ENCODE data around the gene ABI3.

Gene ABI3

DNA sequence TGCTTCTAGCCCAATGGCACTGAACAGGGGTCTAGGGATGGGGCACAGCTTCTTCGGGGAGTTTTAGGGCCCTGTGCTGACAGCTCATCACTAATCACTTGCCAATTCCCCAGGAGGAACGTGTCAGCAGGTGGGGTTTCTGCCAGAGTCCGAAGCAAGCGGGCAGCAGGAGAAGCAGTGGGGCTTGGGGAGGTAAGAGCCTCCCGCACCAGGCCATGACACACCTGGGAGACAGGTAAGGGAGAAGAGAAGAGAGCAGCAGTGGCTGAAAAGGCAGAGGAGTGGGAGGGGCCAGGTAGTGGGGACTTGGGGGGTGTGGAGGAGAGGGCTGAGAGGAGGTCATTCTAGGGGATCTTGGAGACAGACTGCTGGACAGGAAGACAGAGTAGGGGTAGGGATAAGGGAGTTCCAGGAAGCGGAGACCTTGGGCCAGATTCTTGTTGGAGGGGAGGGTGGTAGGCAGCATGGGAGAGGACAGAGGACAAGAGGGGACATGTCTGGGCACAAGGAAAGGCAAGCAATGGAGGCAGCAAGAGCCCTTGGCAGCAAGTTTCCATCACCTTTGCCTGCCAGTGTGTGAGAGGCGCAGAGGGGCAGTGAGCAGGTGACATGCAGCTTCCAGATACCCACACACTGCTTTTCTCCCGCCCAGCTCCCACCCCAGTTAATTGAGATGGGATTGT, 15.2 kb downstream of the ABI3 start:
- DNase-seq (ENCODE audit: low spot score): no peak

DNA sequence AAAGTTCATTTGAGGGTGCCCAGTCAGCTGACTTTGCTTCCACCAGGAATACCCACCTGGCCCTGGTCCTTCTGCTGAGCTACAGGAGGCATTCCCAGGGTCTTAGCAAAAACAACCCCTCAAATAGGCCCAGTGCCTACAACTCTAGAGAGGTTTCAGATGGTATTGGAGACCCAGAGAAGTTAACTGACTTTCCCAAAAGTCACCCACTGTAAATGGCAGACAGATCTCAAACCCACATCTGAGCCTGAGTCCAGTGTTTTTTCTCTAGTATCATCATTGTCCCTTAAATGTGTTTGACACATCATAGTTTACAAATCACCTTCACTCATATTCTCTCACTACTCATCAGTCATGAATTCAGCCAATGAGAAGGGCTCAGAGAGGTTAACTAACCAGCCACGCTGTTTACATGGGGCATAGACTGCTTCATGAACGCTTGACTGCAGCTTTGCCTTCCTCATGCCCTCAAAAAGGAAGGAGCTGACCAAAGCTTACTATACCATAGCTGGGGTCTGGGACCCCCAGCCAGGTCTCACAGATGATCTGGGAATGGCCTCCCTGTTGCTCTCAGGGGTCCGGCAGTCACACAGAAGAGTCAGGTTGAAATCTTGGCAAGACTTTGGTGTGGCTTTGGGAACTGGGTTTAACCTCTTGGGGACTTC, 16.4 kb downstream of the ABI3 start:
- DNase-seq (ENCODE audit: low spot score): no peak

DNA sequence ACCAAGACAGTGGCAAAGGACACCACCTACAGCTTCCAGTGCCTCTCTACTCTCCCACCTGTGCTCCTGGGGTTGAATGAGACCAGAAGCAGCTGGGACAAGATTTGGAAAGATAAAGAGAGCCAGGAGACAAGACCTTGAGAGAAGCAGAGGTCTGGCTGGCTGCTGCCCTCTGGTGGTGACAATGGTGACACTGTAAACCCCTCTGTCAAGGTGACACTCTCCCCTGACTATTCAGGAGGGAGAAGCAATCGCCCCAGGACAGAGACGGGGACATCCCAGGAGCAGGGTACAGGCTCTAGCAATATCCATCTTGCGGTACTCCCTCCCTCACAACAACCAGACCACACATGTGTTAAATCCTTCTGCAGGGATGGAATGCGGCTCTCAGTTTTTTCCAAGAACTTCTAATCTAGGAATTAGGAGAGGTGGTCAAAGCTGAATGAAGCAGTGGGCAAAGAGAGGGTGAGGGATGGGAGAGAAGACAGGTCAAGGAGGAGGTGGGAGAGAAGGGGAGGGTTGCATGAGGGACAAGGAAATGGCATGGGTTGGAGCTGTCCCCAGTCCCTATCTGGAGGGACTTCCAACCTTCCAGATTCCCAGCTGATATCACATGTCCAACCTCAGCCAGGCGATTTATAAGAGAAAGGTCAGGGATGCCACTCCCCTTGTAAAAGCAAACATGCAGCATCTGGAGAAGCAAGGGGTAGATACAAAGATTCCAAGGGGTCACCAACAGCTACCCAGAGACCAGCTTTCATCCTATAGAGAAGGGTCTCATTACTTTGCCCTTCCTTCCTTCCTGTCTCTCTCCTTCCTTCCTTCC, 17.1 kb downstream of the ABI3 start:
- peak; percentile 38 for DNase-seq (ENCODE audit: low spot score)

DNA sequence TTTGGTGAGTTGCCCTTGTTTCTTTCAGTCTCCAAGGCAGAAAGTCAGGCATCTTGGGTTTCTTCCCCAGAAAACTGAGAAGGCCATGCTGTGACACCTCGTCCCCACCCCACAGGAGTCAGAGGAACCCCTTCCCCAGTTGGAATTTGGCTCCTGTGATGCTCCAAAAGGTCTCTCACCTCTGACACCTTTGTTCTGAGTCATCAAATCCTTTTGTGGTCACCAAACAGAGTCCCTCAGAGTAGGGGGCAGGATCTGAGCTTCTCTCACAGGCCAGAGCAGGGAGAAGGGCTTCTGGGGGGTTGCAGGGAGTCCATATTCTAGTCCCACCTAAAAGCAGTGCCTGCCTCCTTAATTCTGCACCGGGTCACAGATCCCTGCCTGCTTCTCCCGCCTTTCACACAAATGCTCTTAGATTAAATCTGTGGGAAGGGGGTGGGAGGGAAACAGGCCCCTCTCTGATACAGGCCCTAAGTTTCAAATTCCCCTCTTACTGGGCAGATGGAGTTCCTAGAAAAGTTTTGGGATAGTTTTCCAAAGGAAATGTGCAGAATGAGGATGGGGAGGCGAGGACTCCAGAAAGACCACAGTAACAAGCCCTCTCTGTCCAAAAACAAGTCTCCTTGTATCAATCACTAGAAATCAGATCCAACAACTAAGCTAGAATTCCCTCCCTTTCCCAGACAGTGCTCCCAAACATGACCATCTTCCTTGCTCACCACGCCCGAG, 18.7 kb downstream of the ABI3 start:
- DNase-seq (ENCODE audit: low spot score): no peak

DNA sequence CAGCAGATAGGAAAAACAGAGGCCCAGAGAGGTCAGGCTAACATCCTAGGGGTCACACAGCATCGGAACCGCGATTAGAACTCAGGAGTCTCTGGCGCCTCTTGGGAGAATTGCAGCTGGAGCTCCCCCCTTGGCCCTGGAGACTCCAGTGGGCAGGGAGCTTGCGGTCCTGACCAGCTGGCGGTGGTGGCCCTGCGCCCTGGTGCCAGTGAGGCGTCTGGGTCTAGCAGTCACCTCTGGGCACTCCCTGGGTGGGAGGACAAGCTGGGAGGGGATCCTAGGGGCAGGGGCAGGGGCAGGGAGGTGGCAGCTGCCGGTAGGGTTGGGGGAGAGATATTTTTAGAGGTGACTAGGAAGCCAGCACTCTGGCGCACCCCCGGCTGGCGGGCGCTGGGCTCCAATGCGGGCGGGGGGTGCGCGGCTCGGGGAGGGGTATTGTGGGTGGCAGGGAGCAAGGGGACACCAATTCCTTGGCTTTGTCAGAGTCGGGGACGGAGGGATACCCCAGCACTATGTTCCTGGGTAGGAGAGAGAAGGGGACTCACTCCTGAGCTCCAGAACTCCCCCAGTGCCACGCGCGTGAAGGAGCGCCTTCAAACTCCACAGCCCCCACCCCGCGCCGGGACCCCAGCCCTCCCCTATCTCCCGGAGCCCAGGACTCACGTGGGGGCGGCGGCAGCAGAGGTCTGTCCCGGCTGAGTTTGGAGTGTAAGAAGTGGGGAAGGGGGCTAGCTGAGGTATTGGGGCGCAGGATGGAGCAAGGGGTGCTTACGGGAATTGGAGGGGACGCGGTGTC, 19.5 kb downstream of the ABI3 start:
- DNase-seq (ENCODE audit: low spot score): no peak

DNA sequence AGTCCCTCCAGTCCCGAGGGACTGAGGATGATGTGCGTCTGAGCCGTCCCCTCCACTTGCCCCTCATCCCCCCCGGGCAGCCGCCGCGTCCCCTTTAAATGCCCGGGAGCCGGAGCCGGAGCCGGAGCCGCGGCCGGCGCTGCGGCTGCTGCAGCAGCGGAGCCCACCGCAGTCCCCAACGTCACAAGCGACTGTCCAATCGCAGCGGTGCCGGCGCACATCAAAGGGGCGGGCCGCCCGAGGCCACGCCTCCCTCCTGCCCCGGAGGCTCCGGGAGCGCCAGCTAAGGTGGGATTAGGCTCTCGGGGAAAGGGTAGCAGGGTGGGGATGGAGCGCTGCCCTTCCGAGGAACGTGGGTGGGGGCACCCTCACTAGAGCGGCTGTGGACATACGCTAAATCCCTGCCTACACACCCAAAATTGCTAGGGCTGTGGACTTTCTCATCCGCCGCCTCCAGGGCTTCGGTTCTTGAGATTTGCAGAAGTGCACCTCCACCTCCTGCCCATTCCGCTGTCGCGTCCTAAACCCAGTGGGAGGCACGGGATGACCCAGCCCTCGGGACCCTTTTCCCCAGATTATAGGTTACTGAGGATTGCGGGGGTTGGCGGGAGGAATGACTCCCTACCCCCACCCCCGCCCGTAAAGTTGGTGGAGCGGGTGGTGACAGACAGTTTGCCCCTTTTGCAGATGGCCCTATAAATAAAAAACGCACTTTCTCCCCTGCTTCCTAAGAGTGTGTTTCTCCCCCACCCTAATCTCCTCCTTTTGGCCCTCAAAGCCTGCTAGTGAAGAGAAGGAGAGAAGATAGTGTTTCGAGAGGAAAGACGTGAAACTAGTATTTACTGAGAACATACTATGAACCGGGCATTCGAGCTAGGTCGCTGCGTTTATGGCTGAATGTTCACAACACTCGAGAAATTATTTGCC, 20.4 kb downstream of the ABI3 start, which contains the start of gene PHOSPHO1:
Gene PHOSPHO1 (minus strand): TSS at position 152 of the 927 bp plus-strand sequence. CDS start 4,096 bp downstream, outside the sequence.
- DNase-seq (ENCODE audit: low spot score): peak; percentile 67

DNA sequence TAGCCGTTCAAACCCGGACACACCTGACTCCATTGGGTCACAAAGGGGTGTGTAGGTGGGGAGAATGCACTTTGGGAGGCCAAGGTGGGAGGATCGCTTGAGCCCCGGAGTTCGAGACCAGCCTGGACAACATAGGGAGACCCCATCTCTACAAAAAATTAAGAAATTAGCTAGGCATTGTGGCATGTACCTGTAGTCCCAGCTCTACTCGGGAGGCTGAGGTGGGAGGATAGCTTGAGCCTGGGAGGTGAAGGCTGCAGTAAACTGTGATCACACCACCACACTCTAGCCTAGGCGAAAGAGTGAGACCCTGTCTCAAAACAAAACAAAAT, 21.0 kb downstream of the ABI3 start:
- DNase-seq (ENCODE audit: low spot score): no peak

DNA sequence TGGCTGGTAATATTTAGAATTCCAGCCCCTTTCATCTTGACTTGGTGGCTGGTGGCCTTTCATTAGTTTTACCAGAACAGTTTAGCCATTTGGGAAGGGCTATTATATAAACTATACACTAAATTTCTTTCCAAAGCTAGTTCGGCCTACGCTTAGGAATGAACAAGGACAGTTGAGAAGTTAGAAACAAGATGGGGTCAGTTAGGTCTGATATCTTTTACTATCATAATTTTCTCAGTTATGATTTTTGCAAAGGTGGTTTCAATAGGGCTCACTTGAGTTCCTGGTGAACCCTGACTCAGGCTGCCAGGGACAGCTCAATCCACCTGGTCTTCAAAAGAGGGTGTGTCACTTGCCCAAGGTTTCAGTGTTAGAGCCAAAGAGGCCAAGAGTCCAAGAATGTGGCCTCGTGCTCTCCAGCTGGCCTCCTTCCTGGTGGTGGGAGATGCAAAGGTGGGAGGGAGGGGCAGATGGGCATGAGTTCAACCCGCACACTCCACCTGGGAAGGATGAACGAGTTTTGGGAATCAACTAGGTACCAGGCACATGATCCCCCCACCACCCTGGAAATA, 24.1 kb downstream of the ABI3 start:
- DNase-seq (ENCODE audit: low spot score): no peak

DNA sequence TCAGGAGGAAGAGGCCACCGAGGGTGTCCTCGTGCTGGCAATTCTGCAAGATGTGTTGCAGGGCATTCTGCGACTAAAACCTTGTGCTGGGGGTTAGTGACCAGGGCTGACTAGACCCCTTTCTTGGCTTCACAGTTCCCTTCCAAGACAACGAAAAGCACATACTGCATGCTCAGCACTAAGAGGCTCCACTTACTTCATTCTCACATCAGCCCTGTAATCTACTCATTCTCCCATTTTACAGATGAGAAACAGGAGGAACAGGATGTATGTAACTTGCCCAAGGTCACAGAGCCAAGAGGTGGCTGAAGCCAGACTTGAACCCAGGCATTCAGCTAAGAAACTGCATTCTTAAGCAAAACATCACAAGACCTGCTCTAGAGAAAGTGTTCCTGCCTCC, 25.4 kb downstream of the ABI3 start:
- no peak for DNase-seq (ENCODE audit: low spot score)

DNA sequence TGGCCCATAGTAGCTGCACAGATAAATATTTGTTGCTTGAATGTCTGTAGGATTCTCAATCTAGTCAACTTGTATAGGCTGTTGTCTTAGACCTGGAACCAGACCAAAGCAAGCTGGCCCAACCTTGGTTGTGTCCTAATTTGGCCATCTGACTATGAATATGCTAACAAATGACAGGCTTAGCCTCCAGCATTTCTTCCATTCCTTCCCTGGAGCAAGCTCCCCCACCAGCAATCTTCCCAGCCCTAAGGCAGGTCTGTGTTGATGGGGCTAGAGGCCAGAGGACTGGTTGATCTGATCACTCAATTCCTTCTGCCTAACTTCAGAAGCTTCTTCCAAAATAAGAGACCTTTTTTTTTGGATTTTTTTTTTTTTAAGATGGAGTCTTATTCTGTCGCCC, 29.5 kb downstream of the ABI3 start:
- no peak for DNase-seq (ENCODE audit: low spot score)

DNA sequence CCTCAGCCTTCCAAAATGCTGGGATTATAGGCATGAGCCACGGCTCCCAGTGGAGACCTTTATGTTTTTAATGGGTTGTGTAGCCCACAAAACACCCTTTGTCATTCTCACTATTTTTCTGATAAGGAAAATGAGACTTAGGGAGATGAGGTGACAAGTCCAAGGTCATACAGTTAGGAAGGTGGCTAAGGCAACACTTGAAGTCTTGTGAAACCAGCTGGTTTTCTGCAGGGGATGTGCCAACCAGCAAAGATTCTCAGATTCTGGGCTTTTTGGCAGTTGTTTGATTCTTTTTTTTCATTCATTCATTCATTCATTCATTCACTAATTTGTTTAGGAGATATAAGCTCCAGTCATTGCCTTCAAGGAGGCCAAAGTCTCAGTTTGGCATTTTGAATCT, 30.1 kb downstream of the ABI3 start:
- DNase-seq (ENCODE audit: low spot score): no peak

DNA sequence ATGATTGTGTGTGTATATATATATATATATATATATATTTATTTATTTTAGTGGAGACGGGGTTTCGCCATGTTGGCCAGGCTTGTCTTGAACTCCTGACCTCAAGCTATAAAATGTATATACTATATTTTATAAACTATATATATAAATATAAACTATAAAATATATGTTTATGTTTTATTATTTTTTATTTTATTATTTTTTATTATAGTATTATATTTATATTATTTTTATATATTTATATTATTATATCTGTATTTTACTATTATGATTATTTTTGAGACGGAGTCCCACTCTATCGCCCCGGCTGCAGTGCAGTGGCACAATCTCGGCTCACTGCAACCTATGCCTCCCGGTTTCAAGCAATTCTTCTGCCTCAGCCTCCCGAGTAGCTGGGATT, 30.5 kb downstream of the ABI3 start:
- no peak for DNase-seq (ENCODE audit: low spot score)

DNA sequence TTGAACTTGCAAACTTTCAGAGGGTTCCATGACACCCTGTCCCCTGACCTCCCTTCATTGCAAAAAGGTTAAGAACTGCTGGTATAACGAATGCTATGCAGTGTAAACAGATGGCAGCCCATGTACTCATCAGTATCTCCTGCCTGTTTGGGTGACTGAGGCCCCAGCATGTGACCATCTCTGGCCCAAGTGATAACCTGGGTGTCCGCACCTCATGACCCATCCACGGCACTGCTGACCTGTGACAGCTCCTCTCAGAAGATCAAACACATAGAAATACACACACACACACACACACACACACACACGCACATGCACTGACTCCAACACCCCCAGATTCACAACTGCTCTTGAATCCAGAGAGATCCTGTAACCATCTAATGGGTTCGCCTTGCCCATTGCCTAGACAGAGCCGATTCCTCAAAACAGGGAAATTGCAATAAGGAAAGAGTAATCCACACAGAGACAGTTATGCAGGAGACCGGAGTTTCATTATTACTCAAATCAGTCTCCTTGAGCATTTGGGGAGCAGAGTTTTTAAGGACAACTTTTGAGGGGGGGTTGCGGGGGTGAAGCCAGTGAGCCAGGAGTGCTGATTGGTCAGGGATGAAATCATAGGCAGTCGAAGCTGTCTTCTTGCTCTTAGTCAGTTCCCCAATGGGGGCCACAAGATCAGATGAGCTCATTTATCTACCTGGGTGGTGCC, 31.3 kb downstream of the ABI3 start:
- no peak for DNase-seq (ENCODE audit: low spot score)

DNA sequence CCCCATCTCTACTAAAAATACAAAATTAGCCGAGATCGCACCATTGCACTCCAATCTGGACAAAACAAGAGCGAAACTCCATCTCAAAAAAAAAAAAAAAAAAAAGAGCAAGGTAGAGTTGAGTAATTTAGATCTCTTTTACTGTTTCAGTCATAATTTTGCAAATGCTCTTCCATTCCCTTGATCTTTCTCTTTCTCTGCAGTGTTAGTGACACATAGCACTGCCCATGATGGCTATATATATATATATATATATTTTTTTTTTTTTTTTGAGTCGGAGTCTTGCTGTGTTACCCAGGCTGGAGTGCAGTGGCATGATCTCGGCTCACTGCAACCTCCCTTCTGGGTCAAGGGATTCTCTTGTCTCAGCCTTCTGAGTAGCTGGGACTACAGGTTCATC, 32.3 kb downstream of the ABI3 start:
- DNase-seq (ENCODE audit: low spot score): no peak

DNA sequence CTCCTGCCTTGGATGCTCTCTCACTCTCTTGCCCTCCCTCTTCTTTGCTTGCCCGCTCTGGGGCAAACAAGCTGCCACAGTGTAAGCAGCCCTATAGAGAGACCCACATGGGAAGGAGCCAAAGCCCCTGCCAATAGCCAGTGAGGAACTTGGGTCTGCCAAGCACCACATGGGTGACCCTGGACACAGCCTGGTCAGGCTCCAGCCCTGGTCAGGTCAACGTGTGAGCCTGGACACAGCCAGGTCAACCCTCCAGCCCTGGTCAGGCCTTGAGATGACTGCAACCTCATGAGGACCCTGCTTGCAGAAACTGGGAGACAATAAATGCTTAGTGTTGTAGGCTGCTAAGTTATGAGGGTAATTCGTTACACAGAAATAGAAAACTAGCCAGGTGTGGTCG, 34.3 kb downstream of the ABI3 start:
- DNase-seq (ENCODE audit: low spot score): no peak

DNA sequence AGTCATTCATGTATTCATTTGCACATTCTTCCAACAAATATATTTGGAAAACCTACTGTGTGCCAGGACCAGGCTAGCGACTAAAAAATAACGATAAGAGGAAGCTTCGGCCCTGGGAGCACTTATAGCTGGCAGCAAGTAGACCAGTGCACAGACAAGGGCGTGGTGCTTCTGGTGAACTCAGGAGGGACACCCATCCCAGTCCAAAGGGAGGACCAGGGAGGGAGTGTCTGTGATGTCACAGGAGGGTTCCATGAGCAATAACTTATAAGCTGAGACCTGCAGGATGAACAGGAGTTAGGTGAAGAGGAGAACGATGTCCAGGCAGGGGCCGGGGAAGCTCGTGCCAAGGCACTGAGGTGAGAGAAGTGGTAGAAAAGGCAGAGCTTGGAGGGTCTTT, 37.4 kb downstream of the ABI3 start:
- DNase-seq (ENCODE audit: low spot score): no peak

DNA sequence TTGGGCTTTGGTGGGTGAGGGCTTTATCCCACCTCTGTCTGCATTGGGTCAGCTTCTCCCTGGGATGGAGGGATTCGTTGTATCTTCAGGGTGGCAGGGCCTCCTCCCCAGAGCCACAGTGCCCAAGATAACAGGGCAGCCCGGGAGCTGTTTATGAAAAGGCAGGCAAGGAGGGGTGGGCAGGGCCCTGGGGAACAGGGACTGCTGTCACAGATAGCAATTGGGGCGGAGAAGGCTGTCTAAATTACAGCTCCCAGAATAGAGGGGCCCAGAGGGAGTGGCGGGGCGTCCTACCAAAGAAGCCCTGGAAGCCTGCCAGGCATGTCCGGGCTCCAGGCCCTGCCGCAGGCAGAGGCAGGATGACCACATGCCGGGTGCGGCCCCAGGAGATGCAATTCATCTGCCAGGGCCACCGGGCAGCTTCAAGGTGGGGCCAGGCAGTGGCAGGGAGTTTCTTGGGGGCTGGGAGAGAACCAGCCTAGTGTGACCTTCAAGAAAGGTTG, 38.8 kb downstream of the ABI3 start:
- DNase-seq (ENCODE audit: low spot score): no peak

DNA sequence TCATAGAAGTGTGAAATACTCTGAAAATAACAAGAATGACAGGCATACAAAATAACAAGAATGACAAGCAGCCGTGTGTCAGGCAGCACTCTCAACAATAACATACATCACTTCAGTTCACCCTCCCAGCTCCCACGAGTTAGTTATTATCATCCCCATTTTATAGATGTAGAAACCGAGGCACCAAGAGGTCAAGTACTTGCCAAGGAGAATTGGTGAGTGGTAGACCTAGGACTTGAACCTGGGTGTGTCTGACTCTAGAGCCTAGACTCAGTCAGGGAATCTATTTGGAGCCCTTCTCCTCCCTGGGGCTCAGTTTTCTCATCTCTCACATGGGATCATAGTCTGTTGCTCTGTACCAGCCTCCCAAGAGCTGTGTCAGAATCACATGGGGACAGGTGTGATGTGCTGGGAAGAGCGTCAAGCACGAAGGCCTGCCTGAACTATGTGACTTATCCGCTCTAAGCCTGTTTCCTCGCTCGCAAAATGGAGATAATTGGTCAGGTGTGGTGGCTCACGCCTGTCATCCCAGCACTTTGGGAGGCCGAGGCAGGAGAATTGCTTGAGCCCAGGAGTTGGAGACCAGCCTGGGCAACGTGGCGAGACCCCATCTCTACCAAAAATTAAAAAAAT, 39.5 kb downstream of the ABI3 start:
- DNase-seq (ENCODE audit: low spot score): no peak

DNA sequence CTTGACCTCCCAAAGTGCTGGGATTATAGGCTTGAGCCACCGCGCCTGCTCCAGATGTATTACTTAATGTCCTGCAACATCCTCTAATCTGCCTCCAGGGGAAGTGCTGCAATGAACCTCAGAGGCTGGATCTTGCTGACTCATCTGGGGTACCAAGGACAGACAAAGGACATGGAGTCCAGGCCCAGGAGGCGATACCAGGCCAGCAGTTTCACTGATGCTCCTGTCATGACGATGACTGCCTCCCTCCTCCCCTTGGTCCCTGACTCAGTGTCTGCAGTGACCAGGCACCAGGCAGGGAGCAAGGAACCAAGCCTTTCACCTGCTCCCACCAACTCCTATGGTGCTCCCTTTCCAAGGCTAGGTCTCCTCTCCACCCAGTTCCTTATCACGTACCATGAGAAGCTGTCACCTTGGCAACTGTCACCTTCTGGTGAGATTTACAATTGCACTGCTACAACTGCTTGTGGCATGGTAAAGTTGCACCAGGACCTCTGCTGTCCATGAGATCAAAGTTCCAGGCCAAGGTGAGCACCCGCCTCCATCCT, 41.7 kb downstream of the ABI3 start:
- DNase-seq (ENCODE audit: low spot score): no peak
